HG02610 (cell line): ENCODE measurements around the gene CSNK2B.
A peak's percentile ranks its signal among the peaks of the same experiment; 100 is the strongest.

ENCODE experiments used
- ATAC-seq: cut with Tn5 transposase; IDR thresholded peaks from one replicate; pipeline ENCODE4 v1.9.1; 2021; ENCODE audit warnings: mild to moderate bottlenecking, moderate library complexity; ENCODE audit not compliant: unreplicated experiment

The CSNK2B gene

GRCh38 chr6:31636698-31637596, 28.9 kb upstream of the CSNK2B start:
- ATAC-seq, result no peak

GRCh38 chr6:31639043-31639442, 26.8 kb upstream of the CSNK2B start:
- ATAC-seq, result no peak

GRCh38 chr6:31639449-31639861, 26.4 kb upstream of the CSNK2B start:
- no peak for ATAC-seq

GRCh38 chr6:31640612-31641011, 25.3 kb upstream of the CSNK2B start:
- no peak for ATAC-seq

- ATAC-seq, result no peak
Observed at GRCh38 chr6:31641370-31641769, 24.5 kb upstream of the CSNK2B start.

- no peak for ATAC-seq
Observed at GRCh38 chr6:31642798-31643570, 22.9 kb upstream of the CSNK2B start.

- no peak for ATAC-seq
Observed at GRCh38 chr6:31643818-31644454, 21.9 kb upstream of the CSNK2B start.

GRCh38 chr6:31645325-31645724, 20.6 kb upstream of the CSNK2B start:
- no peak for ATAC-seq

- ATAC-seq, result peak; percentile 44
Observed at GRCh38 chr6:31651602-31652191, 14.2 kb upstream of the CSNK2B start.

- ATAC-seq, result peak; percentile 47
Observed at GRCh38 chr6:31652925-31653724, 12.8 kb upstream of the CSNK2B start.

- ATAC-seq, result no peak
Observed at GRCh38 chr6:31654574-31655348, 11.1 kb upstream of the CSNK2B start.

GRCh38 chr6:31655349-31656237, 10.3 kb upstream of the CSNK2B start, which contains the start of gene APOM:
Gene APOM (plus strand): TSS chr6:31655894. CDS start chr6:31655967, 73 bp downstream.
- no peak for ATAC-seq

- ATAC-seq, result no peak
Observed at GRCh38 chr6:31657406-31658157, 8.3 kb upstream of the CSNK2B start.

- no peak for ATAC-seq
Observed at GRCh38 chr6:31658158-31658688, 7.7 kb upstream of the CSNK2B start.

- ATAC-seq, result no peak
Observed at GRCh38 chr6:31658983-31659648, 6.8 kb upstream of the CSNK2B start.

- ATAC-seq, result no peak
Observed at GRCh38 chr6:31659649-31660380, 6.1 kb upstream of the CSNK2B start.
